Stimulated activated naive B cell treated with anti-CD40 and anti-IgM and Interleukin-4, amounts not matched to agents 10 μg/mL and 1 μg/mL and 100 μg/mL, for 72 hours (primary cell): ENCODE results near the gene BMPR1B.

Source experiments
- ATAC-seq, 2 donors: fragments of 150-1000 bp; cut with Tn5 transposase; replicated peaks; 2 replicates each; pipeline ENCODE4 v1.10.0; 2021; ENCODE audit warnings: moderate library complexity in 1 of 2
- DNase-seq: peaks from one replicate; pipeline ENCODE4 v3.0.0; 2021
- H3K27ac Mint-ChIP-seq: one replicate; pipeline ENCODE4 v1.8.0; 2022; ENCODE audit warnings: mild to moderate bottlenecking, mixed read lengths
- H3K27me3 Mint-ChIP-seq, 2 donors: one replicate each; pipeline ENCODE4 v1.8.0; 2022; ENCODE audit warnings: mixed read lengths in 2 of 2
- H3K36me3 Mint-ChIP-seq, 2 donors: one replicate each; pipeline ENCODE4 v1.8.0; 2022; ENCODE audit warnings: mixed read lengths in 2 of 2, mild to moderate bottlenecking in 1 of 2
- H3K4me1 Mint-ChIP-seq, 2 donors: one replicate each; pipeline ENCODE4 v1.8.0; 2022; ENCODE audit warnings: mixed read lengths in 2 of 2, mild to moderate bottlenecking in 1 of 2
- H3K4me3 Mint-ChIP-seq, 2 donors: one replicate each; pipeline ENCODE4 v1.8.0; 2022; ENCODE audit warnings: mild to moderate bottlenecking in 2 of 2, mixed read lengths in 2 of 2, moderate library complexity in 1 of 2
- H3K9me3 Mint-ChIP-seq, 2 donors: one replicate each; pipeline ENCODE4 v1.8.0; 2022; ENCODE audit warnings: mixed read lengths in 2 of 2, mild to moderate bottlenecking in 1 of 2

BMPR1B gene

DNA sequence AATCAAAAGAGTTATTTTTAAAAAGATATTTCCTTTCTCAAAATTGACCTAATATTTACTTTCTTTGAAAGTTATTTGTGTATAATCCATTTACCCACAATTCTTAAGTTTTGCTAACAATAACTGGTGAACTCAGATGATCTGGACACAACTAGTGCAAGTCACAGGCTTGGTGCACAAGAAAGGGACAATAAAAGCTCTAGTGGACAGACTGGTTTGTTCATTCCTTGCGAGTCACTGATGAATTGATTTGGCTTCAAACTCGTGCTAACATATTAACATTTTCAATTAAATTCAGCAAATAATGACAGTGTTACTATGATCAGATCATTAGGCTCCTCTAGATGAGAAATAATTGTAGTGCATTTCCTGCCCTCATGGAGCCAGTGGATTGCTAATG, 169.2 kb downstream of the BMPR1B start:
- no peaks in the 10 kb centered on the region for H3K36me3 Mint-ChIP-seq
- H3K27ac Mint-ChIP-seq = no peak overlapping the region
- DNase-seq (no peak), ATAC-seq (no peak)
- H3K4me3 Mint-ChIP-seq = no peak overlapping the region
- no peaks in the 10 kb centered on the region for H3K27me3 Mint-ChIP-seq
- no peaks in the 10 kb centered on the region for H3K9me3 Mint-ChIP-seq
- no peaks in the 10 kb centered on the region for H3K4me1 Mint-ChIP-seq

- Mint-ChIP-seq H3K27me3 (no peaks in the 10 kb centered on the region), H3K4me3 (no peak overlapping the region), H3K27ac (no peak overlapping the region), H3K9me3 (no peaks in the 10 kb centered on the region), H3K36me3 (no peaks in the 10 kb centered on the region), H3K4me1 (no peaks in the 10 kb centered on the region)
- DNase-seq (no peak), ATAC-seq (no peak)
Observed at GRCh38 chr4:94927696-94928095, 169.9 kb downstream of the BMPR1B start.

DNA sequence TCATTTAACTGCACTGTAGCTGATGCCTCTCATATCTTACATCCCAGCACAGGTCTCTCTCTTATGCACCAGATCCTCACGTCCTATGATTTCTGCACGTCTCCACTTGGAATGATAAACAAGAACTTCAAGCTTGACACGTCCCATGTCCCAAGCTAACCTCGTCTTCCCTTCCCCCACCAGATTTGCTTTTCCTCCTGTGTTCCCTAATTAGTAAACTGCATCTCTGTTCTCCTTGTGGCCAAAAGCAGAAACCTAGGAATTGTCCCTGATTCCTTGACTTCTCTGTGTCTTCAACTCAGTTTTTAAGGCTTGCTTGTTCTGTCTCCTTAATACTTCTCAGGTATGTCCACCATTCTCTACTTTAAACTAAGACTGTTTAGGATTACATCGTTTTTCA, 171.9 kb downstream of the BMPR1B start:
- DNase-seq (no peak), ATAC-seq (no peak)
- no peak overlapping the region for H3K27ac Mint-ChIP-seq
- no peak overlapping the region for H3K4me3 Mint-ChIP-seq
- no peaks in the 10 kb centered on the region for H3K27me3 Mint-ChIP-seq
- H3K36me3 Mint-ChIP-seq = no peaks in the 10 kb centered on the region
- H3K4me1 Mint-ChIP-seq = no peaks in the 10 kb centered on the region
- no peaks in the 10 kb centered on the region for H3K9me3 Mint-ChIP-seq

- no peak overlapping the region for H3K4me3 Mint-ChIP-seq
- ATAC-seq = no peak
- no peak for DNase-seq
- H3K27me3 Mint-ChIP-seq = no peaks in the 10 kb centered on the region
- no peaks in the 10 kb centered on the region for H3K4me1 Mint-ChIP-seq
- no peaks in the 10 kb centered on the region for H3K36me3 Mint-ChIP-seq
- H3K27ac Mint-ChIP-seq = no peak overlapping the region
- H3K9me3 Mint-ChIP-seq = no peaks in the 10 kb centered on the region
Observed at GRCh38 chr4:94931626-94932025, 173.9 kb downstream of the BMPR1B start.

- H3K27me3 Mint-ChIP-seq = no peaks in the 10 kb centered on the region
- H3K27ac Mint-ChIP-seq = no peak overlapping the region
- H3K4me1 Mint-ChIP-seq = no peaks in the 10 kb centered on the region
- no peak overlapping the region for H3K4me3 Mint-ChIP-seq
- no peaks in the 10 kb centered on the region for H3K9me3 Mint-ChIP-seq
- ATAC-seq = no peak
- DNase-seq = no peak
- H3K36me3 Mint-ChIP-seq = no peaks in the 10 kb centered on the region
Observed at GRCh38 chr4:94932366-94932765, 174.6 kb downstream of the BMPR1B start.

- Mint-ChIP-seq H3K27me3 (no peaks in the 10 kb centered on the region), H3K27ac (no peak overlapping the region), H3K9me3 (peaks cover 0 to 1% of the 10 kb centered on the region in 2 donors), H3K36me3 (no peaks in the 10 kb centered on the region), H3K4me3 (no peak overlapping the region), H3K4me1 (no peaks in the 10 kb centered on the region)
- no peak for DNase-seq
- ATAC-seq = no peak
Observed at GRCh38 chr4:94933799-94934198, 176.0 kb downstream of the BMPR1B start.

GRCh38 chr4:94934201-94934600, 176.4 kb downstream of the BMPR1B start:
- ATAC-seq (no peak), DNase-seq (no peak)
- no peak overlapping the region for H3K27ac Mint-ChIP-seq
- no peaks in the 10 kb centered on the region for H3K36me3 Mint-ChIP-seq
- no peaks in the 10 kb centered on the region for H3K27me3 Mint-ChIP-seq
- no peaks in the 10 kb centered on the region for H3K4me1 Mint-ChIP-seq
- H3K9me3 Mint-ChIP-seq = peaks cover 0 to 1% of the 10 kb centered on the region in 2 donors
- no peak overlapping the region for H3K4me3 Mint-ChIP-seq

- no peaks in the 10 kb centered on the region for H3K36me3 Mint-ChIP-seq
- no peaks in the 10 kb centered on the region for H3K27me3 Mint-ChIP-seq
- peaks cover 0 to 1% of the 10 kb centered on the region in 2 donors for H3K9me3 Mint-ChIP-seq
- H3K4me3 Mint-ChIP-seq = no peak overlapping the region
- H3K4me1 Mint-ChIP-seq = no peaks in the 10 kb centered on the region
- H3K27ac Mint-ChIP-seq = no peak overlapping the region
- no peak for DNase-seq
- no peak for ATAC-seq
Observed at GRCh38 chr4:94934864-94935263, 177.1 kb downstream of the BMPR1B start.

- H3K27ac Mint-ChIP-seq = no peak overlapping the region
- H3K4me3 Mint-ChIP-seq = no peak overlapping the region
- peaks cover 0 to 1% of the 10 kb centered on the region in 2 donors for H3K9me3 Mint-ChIP-seq
- ATAC-seq (no peak), DNase-seq (no peak)
- H3K4me1 Mint-ChIP-seq = no peaks in the 10 kb centered on the region
- H3K27me3 Mint-ChIP-seq = no peaks in the 10 kb centered on the region
- H3K36me3 Mint-ChIP-seq = no peaks in the 10 kb centered on the region
Observed at GRCh38 chr4:94936854-94937253, 179.1 kb downstream of the BMPR1B start.

- DNase-seq (no peak), ATAC-seq (no peak)
- H3K9me3 Mint-ChIP-seq = peaks cover 0 to 1% of the 10 kb centered on the region in 2 donors
- H3K36me3 Mint-ChIP-seq = no peaks in the 10 kb centered on the region
- H3K27me3 Mint-ChIP-seq = no peaks in the 10 kb centered on the region
- no peaks in the 10 kb centered on the region for H3K4me1 Mint-ChIP-seq
- H3K27ac Mint-ChIP-seq = no peak overlapping the region
- H3K4me3 Mint-ChIP-seq = no peak overlapping the region
Observed at GRCh38 chr4:94939791-94940519, 182.2 kb downstream of the BMPR1B start.

- DNase-seq (no peak), ATAC-seq (no peak)
- Mint-ChIP-seq H3K27me3 (no peaks in the 10 kb centered on the region), H3K27ac (no peak overlapping the region), H3K4me3 (no peak overlapping the region), H3K9me3 (peaks cover 0 to 1% of the 10 kb centered on the region in 2 donors), H3K4me1 (no peaks in the 10 kb centered on the region), H3K36me3 (no peaks in the 10 kb centered on the region)
Observed at GRCh38 chr4:94940520-94940908, 182.8 kb downstream of the BMPR1B start.

GRCh38 chr4:94941706-94942105, 184.0 kb downstream of the BMPR1B start:
- H3K4me3 Mint-ChIP-seq = no peak overlapping the region
- no peaks in the 10 kb centered on the region for H3K4me1 Mint-ChIP-seq
- DNase-seq (no peak), ATAC-seq (no peak)
- H3K9me3 Mint-ChIP-seq = peaks cover 0 to 1% of the 10 kb centered on the region in 2 donors
- H3K27me3 Mint-ChIP-seq = no peaks in the 10 kb centered on the region
- no peaks in the 10 kb centered on the region for H3K36me3 Mint-ChIP-seq
- no peak overlapping the region for H3K27ac Mint-ChIP-seq

- no peaks in the 10 kb centered on the region for H3K4me1 Mint-ChIP-seq
Observed at GRCh38 chr4:94944726-94945125, 187.0 kb downstream of the BMPR1B start.

GRCh38 chr4:94947681-94948108, 189.9 kb downstream of the BMPR1B start:
- Mint-ChIP-seq H3K27me3 (no peaks in the 10 kb centered on the region), H3K4me1 (no peaks in the 10 kb centered on the region), H3K4me3 (no peak overlapping the region), H3K9me3 (peaks cover 9 to 11% of the 10 kb centered on the region in 2 donors), H3K36me3 (no peaks in the 10 kb centered on the region), H3K27ac (no peak overlapping the region)
- ATAC-seq (no peak), DNase-seq (no peak)

More at GRCh38 chr4:94944726-94945125, 187.0 kb downstream of the BMPR1B start:
- Mint-ChIP-seq H3K9me3 (no peaks in the 10 kb centered on the region), H3K36me3 (no peaks in the 10 kb centered on the region), H3K27me3 (no peaks in the 10 kb centered on the region), H3K27ac (no peak overlapping the region), H3K4me3 (no peak overlapping the region)
- DNase-seq = no peak
- no peak for ATAC-seq

- Mint-ChIP-seq H3K4me1 (no peaks in the 10 kb centered on the region), H3K4me3 (no peak overlapping the region), H3K9me3 (peaks cover 9 to 11% of the 10 kb centered on the region in 2 donors), H3K36me3 (no peaks in the 10 kb centered on the region), H3K27me3 (no peaks in the 10 kb centered on the region), H3K27ac (no peak overlapping the region)
- no peak for DNase-seq
- ATAC-seq = no peak
Observed at GRCh38 chr4:94954251-94954650, 196.5 kb downstream of the BMPR1B start.
